ENCODE measurements around the gene ATE1. TPM values are rescaled to one million over a fixed set of nuclear protein-coding genes. Genes with fewer than 3 reads are reported as not detected.
A peak's percentile ranks its signal among the peaks of the same experiment; 100 is the strongest.

The ATE1 gene
- polyA plus RNA-seq, 2 of the 4 experiments (the other 2 are of a cell fraction), result 27.2 to 58.8 TPM

DNA sequence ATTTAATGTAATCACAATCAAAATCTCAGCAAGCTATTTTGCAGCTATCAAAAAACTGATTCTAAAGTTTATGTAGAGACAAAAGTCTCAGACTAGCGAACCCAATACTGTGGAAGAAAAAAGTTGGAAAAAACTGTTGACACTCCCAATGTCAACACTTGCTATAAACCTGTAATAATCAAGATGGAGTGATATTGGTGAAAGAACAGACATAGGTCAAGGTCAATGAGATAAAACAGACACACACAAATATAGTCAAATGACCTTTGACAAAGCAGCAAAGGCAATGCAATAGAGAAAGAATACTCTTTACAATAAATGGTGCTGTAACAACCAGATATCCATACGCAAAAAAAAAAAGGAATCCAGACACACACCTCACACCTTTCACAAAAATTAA lies 84.5 kb downstream of the ATE1 start:
- no peak for ATAC-seq
- 86% methylated on average over 2 of the region's 2 CpGs for WGBS (ENCODE audit: missing lambda C conversion rate)
- no peaks in the 10 kb centered on the region for H3K9me3 ChIP-seq
- ChIA-PET CTCF (no interaction called here), POLR2A (no interaction called here)
- DNase-seq (ENCODE audit: low read depth in 1 of 2, low spot score in 1 of 2), result no peak
- no peak overlapping the region for H3K27ac ChIP-seq
- no peak overlapping the region for H3K4me3 ChIP-seq
- H3K4me2 ChIP-seq, result no peak overlapping the region
- H3K4me1 ChIP-seq, result no peaks in the 10 kb centered on the region
- no peak for TF ChIP-seq FOSL2 (IDR thresholded peaks at IDR 0.05)
- no peak for TF ChIP-seq FOSL2 (CRISPR knock-in tag; IDR thresholded peaks at IDR 0.05)
- no peak for TF ChIP-seq POLR2A (IDR thresholded peaks at IDR 0.05; ENCODE audit: low read length)
- no peak for TF ChIP-seq RNF2 (IDR thresholded peaks at IDR 0.05; ENCODE audit: borderline replicate concordance, low read depth)
- TF ChIP-seq, protein P1, sequence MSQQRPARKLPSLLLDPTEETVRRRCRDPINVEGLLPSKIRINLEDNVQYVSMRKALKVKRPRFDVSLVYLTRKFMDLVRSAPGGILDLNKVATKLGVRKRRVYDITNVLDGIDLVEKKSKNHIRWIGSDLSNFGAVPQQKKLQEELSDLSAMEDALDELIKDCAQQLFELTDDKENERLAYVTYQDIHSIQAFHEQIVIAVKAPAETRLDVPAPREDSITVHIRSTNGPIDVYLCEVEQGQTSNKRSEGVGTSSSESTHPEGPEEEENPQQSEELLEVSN (IDR thresholded peaks at IDR 0.05; ENCODE audit: borderline replicate concordance, low read depth), result no peak
- TF ChIP-seq, protein P2, sequence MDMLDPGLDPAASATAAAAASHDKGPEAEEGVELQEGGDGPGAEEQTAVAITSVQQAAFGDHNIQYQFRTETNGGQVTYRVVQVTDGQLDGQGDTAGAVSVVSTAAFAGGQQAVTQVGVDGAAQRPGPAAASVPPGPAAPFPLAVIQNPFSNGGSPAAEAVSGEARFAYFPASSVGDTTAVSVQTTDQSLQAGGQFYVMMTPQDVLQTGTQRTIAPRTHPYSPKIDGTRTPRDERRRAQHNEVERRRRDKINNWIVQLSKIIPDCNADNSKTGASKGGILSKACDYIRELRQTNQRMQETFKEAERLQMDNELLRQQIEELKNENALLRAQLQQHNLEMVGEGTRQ (IDR thresholded peaks at IDR 0.05), result no peak
- no peak for TF ChIP-seq CBX2 (IDR thresholded peaks at IDR 0.05; ENCODE audit: borderline replicate concordance, low read depth)
- TF ChIP-seq PHF8 (IDR thresholded peaks at IDR 0.05; ENCODE audit: borderline replicate concordance, low read depth), result no peak
- no peak for TF ChIP-seq NPAS2 (CRISPR knock-in tag; IDR thresholded peaks at IDR 0.05; ENCODE audit: borderline replicate concordance)
- TF ChIP-seq HOXA7 (CRISPR knock-in tag; IDR thresholded peaks at IDR 0.05), result no peak
- no peak for TF ChIP-seq JUN (IDR thresholded peaks at IDR 0.05)
- TF ChIP-seq RFX5 (IDR thresholded peaks at IDR 0.05), result no peak
- TF ChIP-seq EP300 (IDR thresholded peaks at IDR 0.05), result no peak
- TF ChIP-seq, protein P3, sequence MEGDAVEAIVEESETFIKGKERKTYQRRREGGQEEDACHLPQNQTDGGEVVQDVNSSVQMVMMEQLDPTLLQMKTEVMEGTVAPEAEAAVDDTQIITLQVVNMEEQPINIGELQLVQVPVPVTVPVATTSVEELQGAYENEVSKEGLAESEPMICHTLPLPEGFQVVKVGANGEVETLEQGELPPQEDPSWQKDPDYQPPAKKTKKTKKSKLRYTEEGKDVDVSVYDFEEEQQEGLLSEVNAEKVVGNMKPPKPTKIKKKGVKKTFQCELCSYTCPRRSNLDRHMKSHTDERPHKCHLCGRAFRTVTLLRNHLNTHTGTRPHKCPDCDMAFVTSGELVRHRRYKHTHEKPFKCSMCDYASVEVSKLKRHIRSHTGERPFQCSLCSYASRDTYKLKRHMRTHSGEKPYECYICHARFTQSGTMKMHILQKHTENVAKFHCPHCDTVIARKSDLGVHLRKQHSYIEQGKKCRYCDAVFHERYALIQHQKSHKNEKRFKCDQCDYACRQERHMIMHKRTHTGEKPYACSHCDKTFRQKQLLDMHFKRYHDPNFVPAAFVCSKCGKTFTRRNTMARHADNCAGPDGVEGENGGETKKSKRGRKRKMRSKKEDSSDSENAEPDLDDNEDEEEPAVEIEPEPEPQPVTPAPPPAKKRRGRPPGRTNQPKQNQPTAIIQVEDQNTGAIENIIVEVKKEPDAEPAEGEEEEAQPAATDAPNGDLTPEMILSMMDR (IDR thresholded peaks at IDR 0.05), result no peak
- TF ChIP-seq, protein P4, sequence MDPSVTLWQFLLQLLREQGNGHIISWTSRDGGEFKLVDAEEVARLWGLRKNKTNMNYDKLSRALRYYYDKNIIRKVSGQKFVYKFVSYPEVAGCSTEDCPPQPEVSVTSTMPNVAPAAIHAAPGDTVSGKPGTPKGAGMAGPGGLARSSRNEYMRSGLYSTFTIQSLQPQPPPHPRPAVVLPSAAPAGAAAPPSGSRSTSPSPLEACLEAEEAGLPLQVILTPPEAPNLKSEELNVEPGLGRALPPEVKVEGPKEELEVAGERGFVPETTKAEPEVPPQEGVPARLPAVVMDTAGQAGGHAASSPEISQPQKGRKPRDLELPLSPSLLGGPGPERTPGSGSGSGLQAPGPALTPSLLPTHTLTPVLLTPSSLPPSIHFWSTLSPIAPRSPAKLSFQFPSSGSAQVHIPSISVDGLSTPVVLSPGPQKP (IDR thresholded peaks at IDR 0.05; ENCODE audit: low read depth, low read length), result no peak
- TF ChIP-seq, protein P5, sequence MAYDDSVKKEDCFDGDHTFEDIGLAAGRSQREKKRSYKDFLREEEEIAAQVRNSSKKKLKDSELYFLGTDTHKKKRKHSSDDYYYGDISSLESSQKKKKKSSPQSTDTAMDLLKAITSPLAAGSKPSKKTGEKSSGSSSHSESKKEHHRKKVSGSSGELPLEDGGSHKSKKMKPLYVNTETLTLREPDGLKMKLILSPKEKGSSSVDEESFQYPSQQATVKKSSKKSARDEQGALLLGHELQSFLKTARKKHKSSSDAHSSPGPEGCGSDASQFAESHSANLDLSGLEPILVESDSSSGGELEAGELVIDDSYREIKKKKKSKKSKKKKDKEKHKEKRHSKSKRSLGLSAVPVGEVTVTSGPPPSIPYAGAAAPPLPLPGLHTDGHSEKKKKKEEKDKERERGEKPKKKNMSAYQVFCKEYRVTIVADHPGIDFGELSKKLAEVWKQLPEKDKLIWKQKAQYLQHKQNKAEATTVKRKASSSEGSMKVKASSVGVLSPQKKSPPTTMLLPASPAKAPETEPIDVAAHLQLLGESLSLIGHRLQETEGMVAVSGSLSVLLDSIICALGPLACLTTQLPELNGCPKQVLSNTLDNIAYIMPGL (CRISPR knock-in tag; IDR thresholded peaks at IDR 0.05; ENCODE audit: borderline replicate concordance), result no peak
- FAIRE-seq, result peak; percentile 43

DNA sequence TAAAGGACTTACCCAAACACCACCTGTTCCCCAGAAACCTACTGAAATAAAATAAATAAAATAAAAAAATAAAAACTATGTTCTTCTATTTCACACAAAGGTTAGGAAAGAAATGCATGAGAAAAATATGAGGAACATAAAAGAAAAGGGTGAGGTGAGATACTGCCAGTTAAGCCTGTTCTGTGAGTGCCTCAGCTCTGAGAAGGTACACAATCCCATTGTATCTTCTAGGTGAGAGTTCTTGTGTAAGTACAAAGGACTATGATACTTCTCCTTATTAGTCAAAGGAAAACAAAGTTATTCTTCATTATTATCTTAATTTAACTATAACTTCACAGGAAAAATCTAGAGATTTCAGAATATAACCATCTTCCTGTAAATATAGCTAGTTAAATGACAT lies 86.0 kb downstream of the ATE1 start:
- CTCF ChIA-PET, result interaction anchor here (1.0 to 1.7 kb wide), 3 partner anchors 18 to 58 kb away, joined by 3 to 6 read pairs (median 6); no protein-coding TSS in a partner anchor
- Histone ChIP-seq H3K4me3 (no peak overlapping the region), H3K27ac (no peak overlapping the region), H3K4me2 (no peak overlapping the region), H3K9me3 (no peaks in the 10 kb centered on the region), H3K4me1 (no peaks in the 10 kb centered on the region)
- FAIRE-seq, result no peak
- TF ChIP-seq, protein P3 (IDR thresholded peaks at IDR 0.05), result no peak
- TF ChIP-seq HOXB13 (CRISPR knock-in tag; IDR thresholded peaks at IDR 0.05; ENCODE audit: low read depth) (no peak), PHF8 (IDR thresholded peaks at IDR 0.05; ENCODE audit: borderline replicate concordance, low read depth) (no peak), FOXS1 (CRISPR knock-in tag; IDR thresholded peaks at IDR 0.05) (no peak), SMC3 (IDR thresholded peaks at IDR 0.05) (no peak), NFE2L2 (conservative IDR thresholded peaks at IDR 0.05; ENCODE audit: low read length) (no peak), RAD21 (conservative IDR thresholded peaks at IDR 0.05 in 1 of 2, IDR thresholded peaks at IDR 0.05 in 1 of 2) (no peak)
- TF ChIP-seq, protein P5 (CRISPR knock-in tag; IDR thresholded peaks at IDR 0.05; ENCODE audit: borderline replicate concordance), result no peak
- POLR2A ChIA-PET, result no interaction called here
- no peak for DNase-seq (ENCODE audit: low read depth in 1 of 2, low spot score in 1 of 2)
- ATAC-seq, result no peak

Measured in A549 (cell line).